ENCODE data around the gene ATP8A2. TPM values are rescaled to one million over a fixed set of nuclear protein-coding genes. Genes with fewer than 3 reads are reported as not detected.

Gene ATP8A2
- total and polyA plus RNA-seq, 9 of the 15 experiments (the other 6 are each of a cell fraction or from before 2014, with no cell fraction given): under 0.01 to 0.33 (median 0.06) TPM; not detected in 4

DNA sequence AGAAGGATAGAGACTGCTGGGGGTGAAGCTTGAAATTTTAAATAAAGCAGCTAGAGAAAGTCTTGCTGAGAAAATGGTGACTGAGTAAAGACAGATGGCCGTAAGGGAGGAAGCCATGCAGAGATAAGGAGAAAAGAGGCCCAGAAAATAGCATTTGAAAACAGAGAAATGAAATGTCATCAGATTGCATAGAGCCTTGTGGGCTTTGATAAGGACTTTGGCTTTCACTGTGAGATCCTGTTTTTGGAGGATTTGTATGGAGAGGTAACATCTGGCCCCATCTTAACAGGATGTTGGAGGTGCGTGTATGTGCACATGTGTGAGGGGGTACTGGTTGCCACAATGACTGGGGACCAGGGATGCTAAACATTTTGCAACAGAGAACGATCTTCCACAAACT lies 19.5 kb upstream of the ATP8A2 start (continued):
- no peak for TF ChIP-seq ATF7 (IDR thresholded peaks at IDR 0.05)
- peak; percentile 65; the same call in 1 of the 2 replicates for TF ChIP-seq SPI1 (IDR thresholded peaks at IDR 0.05; ENCODE audit: borderline replicate concordance, low read depth, low read length)
- TF ChIP-seq, protein P1, sequence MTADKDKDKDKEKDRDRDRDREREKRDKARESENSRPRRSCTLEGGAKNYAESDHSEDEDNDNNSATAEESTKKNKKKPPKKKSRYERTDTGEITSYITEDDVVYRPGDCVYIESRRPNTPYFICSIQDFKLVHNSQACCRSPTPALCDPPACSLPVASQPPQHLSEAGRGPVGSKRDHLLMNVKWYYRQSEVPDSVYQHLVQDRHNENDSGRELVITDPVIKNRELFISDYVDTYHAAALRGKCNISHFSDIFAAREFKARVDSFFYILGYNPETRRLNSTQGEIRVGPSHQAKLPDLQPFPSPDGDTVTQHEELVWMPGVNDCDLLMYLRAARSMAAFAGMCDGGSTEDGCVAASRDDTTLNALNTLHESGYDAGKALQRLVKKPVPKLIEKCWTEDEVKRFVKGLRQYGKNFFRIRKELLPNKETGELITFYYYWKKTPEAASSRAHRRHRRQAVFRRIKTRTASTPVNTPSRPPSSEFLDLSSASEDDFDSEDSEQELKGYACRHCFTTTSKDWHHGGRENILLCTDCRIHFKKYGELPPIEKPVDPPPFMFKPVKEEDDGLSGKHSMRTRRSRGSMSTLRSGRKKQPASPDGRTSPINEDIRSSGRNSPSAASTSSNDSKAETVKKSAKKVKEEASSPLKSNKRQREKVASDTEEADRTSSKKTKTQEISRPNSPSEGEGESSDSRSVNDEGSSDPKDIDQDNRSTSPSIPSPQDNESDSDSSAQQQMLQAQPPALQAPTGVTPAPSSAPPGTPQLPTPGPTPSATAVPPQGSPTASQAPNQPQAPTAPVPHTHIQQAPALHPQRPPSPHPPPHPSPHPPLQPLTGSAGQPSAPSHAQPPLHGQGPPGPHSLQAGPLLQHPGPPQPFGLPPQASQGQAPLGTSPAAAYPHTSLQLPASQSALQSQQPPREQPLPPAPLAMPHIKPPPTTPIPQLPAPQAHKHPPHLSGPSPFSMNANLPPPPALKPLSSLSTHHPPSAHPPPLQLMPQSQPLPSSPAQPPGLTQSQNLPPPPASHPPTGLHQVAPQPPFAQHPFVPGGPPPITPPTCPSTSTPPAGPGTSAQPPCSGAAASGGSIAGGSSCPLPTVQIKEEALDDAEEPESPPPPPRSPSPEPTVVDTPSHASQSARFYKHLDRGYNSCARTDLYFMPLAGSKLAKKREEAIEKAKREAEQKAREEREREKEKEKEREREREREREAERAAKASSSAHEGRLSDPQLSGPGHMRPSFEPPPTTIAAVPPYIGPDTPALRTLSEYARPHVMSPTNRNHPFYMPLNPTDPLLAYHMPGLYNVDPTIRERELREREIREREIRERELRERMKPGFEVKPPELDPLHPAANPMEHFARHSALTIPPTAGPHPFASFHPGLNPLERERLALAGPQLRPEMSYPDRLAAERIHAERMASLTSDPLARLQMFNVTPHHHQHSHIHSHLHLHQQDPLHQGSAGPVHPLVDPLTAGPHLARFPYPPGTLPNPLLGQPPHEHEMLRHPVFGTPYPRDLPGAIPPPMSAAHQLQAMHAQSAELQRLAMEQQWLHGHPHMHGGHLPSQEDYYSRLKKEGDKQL (CRISPR knock-in tag; IDR thresholded peaks at IDR 0.05; ENCODE audit: borderline replicate concordance): no peak
- no peak for TF ChIP-seq POU5F1 (IDR thresholded peaks at IDR 0.05; ENCODE audit: borderline replicate concordance, low read depth, low read length, partially characterized antibody)
- no peak for TF ChIP-seq ILF3 (IDR thresholded peaks at IDR 0.05; ENCODE audit: borderline replicate concordance)
- TF ChIP-seq ZFX (CRISPR knock-in tag; IDR thresholded peaks at IDR 0.05): no peak
- TF ChIP-seq, protein P2, sequence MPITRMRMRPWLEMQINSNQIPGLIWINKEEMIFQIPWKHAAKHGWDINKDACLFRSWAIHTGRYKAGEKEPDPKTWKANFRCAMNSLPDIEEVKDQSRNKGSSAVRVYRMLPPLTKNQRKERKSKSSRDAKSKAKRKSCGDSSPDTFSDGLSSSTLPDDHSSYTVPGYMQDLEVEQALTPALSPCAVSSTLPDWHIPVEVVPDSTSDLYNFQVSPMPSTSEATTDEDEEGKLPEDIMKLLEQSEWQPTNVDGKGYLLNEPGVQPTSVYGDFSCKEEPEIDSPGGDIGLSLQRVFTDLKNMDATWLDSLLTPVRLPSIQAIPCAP (CRISPR knock-in tag; IDR thresholded peaks at IDR 0.05; ENCODE audit: borderline replicate concordance): no peak
- TF ChIP-seq SIN3A (IDR thresholded peaks at IDR 0.05; ENCODE audit: borderline replicate concordance in 2 of 2, control insufficient read depth in 1 of 2, low read depth in 2 of 2, low read length in 2 of 2): no peak
- TF ChIP-seq, protein P3, sequence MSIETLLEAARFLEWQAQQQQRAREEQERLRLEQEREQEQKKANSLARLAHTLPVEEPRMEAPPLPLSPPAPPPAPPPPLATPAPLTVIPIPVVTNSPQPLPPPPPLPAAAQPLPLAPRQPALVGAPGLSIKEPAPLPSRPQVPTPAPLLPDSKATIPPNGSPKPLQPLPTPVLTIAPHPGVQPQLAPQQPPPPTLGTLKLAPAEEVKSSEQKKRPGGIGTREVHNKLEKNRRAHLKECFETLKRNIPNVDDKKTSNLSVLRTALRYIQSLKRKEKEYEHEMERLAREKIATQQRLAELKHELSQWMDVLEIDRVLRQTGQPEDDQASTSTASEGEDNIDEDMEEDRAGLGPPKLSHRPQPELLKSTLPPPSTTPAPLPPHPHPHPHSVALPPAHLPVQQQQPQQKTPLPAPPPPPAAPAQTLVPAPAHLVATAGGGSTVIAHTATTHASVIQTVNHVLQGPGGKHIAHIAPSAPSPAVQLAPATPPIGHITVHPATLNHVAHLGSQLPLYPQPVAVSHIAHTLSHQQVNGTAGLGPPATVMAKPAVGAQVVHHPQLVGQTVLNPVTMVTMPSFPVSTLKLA (conservative IDR thresholded peaks at IDR 0.05): peak; percentile 23 to 53; a peak in 2 of 4 replicates
- no peak for TF ChIP-seq ZZZ3 (IDR thresholded peaks at IDR 0.05)
- peak in 1 of 2 experiments; percentile 90; a peak in 2 of 4 replicates for TF ChIP-seq TBL1XR1 (IDR thresholded peaks at IDR 0.05; ENCODE audit: low read length in 2 of 2)
- peak; percentile 94 for TF ChIP-seq SMARCC2 (IDR thresholded peaks at IDR 0.05; ENCODE audit: low read depth)
- TF ChIP-seq, protein P4, sequence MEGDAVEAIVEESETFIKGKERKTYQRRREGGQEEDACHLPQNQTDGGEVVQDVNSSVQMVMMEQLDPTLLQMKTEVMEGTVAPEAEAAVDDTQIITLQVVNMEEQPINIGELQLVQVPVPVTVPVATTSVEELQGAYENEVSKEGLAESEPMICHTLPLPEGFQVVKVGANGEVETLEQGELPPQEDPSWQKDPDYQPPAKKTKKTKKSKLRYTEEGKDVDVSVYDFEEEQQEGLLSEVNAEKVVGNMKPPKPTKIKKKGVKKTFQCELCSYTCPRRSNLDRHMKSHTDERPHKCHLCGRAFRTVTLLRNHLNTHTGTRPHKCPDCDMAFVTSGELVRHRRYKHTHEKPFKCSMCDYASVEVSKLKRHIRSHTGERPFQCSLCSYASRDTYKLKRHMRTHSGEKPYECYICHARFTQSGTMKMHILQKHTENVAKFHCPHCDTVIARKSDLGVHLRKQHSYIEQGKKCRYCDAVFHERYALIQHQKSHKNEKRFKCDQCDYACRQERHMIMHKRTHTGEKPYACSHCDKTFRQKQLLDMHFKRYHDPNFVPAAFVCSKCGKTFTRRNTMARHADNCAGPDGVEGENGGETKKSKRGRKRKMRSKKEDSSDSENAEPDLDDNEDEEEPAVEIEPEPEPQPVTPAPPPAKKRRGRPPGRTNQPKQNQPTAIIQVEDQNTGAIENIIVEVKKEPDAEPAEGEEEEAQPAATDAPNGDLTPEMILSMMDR (IDR thresholded peaks at IDR 0.05 in 2 of 3, conservative IDR thresholded peaks at IDR 0.05 in 1 of 3; ENCODE audit: insufficient read depth in 2 of 3, low read depth in 1 of 3, low read length in 3 of 3): no peak
- no peak for TF ChIP-seq CHD4 (IDR thresholded peaks at IDR 0.05; ENCODE audit: insufficient read depth, insufficient replicate concordance, low read depth, low read length, poor library complexity, severe bottlenecking)
- TF ChIP-seq, protein P5, sequence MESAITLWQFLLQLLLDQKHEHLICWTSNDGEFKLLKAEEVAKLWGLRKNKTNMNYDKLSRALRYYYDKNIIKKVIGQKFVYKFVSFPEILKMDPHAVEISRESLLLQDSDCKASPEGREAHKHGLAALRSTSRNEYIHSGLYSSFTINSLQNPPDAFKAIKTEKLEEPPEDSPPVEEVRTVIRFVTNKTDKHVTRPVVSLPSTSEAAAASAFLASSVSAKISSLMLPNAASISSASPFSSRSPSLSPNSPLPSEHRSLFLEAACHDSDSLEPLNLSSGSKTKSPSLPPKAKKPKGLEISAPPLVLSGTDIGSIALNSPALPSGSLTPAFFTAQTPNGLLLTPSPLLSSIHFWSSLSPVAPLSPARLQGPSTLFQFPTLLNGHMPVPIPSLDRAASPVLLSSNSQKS (CRISPR knock-in tag; IDR thresholded peaks at IDR 0.05): no peak

All from K562 (cell line).